Activated CD4-positive, alpha-beta T cell treated with anti-CD3 and anti-CD28 coated beads, Interleukin-2, amount 50 U/mL, for 24 hours (primary cell): Measurements from ENCODE around the gene CASP8AP2.
"Not testable (repeated sequence)": the region's sequence is repeated elsewhere in the genome, so short reads cannot be mapped to it uniquely, and the experiment has no call there.

Source experiments
- DNase-seq, 2 donors: peaks; one replicate each; pipeline ENCODE4 v3.0.0-alpha.2; 2020; ENCODE audit warnings: low read depth in 1 of 2, low spot score in 1 of 2

The CASP8AP2 gene

DNA sequence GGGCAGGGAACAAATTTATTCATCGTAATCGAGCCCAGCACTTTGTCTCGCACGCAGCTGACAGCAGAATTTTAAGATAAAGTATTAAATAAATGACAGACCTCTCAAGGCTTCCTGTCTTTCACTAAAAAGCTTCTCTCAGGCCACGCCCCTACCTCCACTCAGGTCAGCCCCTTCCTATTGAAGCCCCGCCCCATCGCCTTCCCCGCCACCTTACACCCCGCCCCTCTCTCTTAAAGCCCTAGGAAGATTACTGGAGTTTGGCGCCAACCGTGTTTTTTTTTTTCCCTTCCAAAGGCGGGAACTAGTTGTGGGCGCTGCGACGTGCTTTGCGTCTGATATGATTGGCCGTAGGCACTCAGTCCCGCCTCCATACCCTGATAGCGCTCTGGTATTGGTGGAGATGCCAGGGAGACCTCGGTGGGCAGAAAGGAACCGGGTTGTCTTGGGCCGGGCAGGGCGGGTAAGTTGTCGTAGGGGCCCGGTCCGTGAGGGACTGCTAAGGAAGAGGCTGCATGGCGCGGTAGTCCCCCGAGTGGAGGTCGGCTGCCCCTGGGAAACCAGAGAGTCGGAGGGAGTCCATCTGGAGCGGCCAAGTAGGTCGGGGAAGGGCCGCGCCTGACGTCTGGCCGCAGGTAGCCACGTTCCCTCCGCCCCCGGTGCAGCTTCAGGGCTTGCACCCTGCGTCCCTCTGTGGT lies at the start of gene CASP8AP2:
CASP8AP2 (plus strand) TSS at position 409 of the 698 bp plus-strand sequence.
- DNase-seq: peak; percentile 79 to 94

DNA sequence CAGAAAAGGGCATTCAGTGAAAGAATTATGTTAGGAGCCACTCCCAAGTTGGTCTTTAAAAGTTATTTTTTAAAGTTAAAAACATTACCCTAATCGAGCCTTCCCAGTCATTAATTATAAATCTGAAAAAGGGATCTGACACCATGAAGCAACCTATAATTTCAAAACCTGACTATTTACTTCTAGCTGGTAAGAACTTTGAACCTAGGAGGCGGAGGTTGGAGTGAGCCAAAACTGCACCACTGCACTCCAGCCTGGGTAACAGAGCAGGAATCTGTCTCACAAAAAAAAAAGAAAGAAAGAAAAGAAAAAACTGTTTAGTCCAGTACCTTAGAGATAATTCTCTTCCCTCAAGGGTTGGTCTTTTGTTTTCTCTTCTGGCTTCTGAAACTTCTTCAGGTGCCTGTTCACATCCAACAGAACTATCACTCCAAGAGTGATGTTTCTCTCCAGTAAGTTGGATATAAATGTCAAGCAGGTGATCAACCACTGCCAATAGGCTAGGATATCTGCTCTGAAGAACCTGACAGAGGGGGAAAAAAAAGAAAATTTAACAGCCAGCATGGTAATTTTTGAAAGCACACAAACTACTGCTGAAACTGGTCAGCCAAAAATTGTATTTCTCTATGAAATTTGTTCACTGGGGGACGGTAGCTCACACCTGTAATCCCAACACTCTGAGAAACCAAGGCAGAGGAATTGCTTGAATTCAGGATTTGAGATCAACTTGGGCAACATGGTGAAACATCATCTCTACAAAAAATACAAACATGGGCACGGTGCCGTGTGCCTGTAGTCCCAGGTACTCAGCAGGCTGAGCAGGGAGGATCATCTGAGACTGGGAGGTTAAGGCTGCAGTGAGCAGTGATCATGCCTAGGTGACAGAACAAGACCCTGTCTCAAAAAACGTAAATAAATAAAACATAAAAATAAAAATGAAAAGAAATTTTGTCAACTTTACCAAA lies 48.3 kb upstream of the CASP8AP2 start:
- no peak for DNase-seq

DNA sequence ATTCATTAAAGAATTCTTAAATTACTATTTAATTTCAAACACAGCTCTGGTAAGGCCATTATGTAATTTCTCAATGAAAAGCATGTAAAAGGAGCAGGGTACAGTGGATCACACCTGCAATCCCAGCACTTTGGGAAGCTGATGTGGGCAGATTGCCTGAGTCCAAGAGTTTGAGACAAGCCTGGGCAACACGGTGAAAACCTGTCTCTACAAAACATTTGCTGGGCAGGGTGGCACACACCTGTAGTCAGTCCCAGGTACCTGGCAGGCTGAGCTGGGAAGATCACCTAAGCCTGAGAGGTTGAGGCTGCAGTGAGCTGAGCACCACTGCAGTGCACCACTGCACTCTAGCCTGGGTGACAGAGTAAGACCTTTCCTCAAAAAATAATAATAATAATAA lies 47.5 kb upstream of the CASP8AP2 start:
- no peak for DNase-seq

DNA sequence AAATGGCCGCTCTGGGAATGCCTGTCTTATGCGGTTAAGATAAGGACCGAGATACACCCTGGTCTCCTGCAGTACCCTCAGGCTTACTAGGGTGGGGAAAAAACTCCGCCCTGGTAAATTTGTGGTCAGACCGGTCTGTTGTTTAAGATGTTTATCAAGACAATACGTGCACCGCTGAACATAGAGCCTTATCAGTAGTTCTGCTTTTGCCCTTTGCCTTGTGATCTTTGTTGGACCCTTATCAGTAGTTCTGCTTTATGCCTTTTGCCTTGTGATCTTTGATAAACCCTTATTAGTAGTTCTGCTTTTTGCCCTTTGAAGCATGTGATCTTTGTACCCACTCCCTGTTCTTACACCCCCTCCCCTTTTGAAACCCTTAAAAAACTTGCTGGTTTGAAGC lies 46.4 kb upstream of the CASP8AP2 start:
- DNase-seq: not testable (repeated sequence)

DNA sequence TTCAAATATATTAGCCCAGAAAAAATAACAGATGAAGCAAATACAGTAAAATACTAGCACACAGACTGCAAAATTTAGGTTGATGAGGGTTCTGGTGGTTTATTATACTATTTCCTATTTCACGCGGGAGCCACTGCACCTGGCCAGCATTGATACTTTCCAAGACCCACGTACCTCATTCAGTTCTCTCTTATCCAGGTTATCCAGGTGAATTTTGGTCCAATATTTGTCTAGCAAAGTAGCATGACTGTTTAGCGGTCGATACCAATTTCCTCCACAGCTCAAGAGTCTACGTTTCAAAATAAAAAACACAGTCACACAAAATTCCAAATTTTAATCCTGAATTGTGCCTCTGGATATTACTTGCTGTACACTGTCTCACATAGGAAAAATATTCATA lies 44.8 kb upstream of the CASP8AP2 start:
- DNase-seq: no peak

DNA sequence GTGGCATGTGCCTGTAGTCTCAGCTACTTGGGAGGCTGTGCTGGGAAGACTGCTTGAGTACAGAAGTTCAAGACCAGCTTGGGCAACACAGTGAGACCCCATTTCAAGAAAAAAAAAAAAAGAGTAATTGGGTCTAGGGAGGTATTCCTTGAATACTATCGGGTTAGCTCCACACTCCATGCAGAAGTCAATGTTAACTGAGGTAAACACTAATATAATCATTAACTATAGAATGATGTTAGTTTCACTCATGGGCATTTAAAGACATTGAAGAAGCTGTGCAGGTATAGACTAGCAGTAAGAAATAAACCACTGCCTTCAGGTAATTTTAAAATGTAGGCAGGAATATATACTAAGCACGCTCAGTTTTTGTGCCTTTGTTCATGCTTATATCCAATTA lies 42.7 kb upstream of the CASP8AP2 start:
- no peak for DNase-seq

DNA sequence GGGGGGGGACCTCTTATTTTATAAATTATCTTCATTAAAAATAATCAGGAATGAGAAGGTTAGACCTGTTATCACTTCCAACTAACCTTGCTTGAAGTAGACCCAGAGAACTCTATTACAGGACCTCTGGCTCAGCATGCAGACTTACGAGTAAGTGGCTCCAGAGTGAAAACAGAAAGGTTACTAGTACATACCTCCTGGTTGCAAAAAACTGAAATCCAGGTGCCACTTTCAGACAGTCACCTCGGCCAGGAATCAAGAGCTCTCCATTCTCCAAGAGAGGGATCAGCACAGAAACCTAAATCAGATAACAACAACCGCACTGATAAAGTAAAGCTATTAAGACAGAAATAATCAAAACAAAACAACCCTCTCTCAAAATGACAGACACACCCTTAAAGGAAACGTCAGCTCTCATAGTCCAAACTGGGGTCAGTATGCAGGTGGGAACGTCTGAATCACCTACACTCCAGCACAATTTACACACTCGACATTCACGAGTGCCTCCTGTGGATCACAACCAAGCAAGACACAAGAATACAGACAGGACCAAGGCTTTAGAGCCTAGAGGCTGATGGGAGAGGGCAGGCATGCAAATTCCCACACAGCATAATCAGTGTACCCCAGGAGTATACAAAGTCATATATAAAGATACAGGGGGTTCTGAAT lies 41.9 kb upstream of the CASP8AP2 start:
- DNase-seq: no peak

DNA sequence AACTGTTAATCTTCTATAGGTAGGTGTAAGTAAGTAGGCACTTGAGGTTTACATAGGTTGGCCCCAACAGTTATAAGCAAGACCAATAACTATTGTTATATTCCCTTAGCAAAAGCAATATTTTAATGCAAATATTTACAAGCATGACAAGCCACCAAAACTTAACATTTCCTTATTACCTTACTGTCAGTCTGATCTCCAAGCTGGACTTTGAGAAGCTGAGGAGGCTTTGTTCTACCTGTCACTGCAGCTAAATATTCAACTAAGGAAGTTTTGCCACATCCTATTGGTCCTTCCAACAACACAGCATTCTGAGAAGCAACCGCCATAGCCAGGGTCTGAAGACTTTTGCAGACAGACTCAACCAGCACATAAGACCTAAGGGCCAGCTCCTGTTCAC lies 39.7 kb upstream of the CASP8AP2 start:
- DNase-seq: no peak

DNA sequence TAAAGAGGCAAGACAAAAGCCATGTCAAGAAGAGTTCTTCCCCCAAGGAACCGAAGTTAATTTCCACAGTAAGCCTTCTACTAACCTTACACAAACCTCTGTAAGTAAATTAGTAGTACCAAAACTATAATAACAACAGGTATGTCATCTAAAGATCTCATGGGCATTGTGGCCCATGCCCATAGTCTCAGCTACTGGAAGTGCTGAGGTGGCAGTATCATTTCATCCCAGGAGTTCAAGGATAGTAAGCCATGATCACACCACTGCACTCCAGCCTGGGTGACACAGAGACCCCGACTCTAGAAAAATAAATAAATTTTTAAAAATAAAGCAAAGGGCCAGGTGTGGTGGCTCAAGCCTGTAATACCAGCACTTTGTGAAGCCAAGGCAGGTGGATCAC lies 39.3 kb upstream of the CASP8AP2 start:
- DNase-seq: no peak

DNA sequence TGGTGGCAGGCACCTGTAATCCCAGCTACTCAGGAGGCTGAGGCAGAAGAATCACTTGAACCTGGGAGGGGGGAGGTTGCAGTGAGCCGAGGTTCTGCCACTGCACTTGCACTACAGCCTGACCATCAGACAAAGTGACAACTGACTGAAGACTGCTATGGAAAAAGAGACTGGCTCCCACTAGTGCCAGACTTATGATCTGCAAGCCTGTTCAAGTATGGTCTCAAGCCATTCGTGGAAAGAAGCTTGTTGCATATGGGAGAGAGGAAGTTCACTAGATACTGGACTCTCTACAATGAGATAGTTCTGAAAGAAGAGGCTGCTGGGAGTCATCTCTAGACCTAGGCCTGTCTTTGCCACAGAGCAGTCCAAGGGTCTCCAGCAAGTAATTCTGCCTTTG lies 36.8 kb upstream of the CASP8AP2 start:
- DNase-seq: no peak

DNA sequence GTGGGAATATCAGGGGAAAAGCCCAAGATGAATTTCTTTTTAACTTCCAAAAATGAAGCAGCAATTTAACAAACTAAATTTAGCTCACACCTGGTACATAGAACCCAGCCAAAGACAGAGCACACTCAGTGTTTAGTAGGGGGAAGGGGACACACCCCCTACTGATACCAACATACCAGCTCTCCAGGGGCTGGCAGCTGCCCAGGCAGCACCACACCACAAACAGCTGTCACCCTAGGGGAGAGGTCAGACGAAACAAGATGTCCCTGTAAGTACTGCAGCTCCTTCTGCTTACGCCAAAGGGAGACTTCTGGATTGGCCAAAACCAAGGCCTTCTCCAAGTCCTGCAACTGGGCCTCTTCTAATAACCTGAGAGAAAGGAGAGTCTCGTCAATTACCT lies 36.1 kb upstream of the CASP8AP2 start:
- no peak for DNase-seq

DNA sequence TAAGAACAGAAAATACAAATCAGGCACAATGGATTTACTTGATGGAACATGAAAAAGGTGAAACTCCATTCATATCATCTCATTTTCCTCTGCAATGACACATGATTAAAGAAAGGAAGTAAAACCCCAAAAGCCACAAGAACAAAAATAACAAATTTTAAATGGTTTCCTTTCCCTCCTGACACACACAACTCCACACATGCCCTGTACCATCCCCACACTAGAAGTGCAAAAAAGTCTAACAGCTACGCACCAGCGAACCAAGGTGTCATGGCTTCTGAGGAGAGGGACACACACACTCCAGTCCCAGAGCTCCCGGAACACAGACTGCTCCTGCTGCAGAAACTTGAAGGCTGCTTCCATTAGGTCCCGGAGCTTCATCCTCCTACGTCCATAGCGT lies 35.4 kb upstream of the CASP8AP2 start:
- peak in 1 of 2 donors; percentile 20 for DNase-seq

DNA sequence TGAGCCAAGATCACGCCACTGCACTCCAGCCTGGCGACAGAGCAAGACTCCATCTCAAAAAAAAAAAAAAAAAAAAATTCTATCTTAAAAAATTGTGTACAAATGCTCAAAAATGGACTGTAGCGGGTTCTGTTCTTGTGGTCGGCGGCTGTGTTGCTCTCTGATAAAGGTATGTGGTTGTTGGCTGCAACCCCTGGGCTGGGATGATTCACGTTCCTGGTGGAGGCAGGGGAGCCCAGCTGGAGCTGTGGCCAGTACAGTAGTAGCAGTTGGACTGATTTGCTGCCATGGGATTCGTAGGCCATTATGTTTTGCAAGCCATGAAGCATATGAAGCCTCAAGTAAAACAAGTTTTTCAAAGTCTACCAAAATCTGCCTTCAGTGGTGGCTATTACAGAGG lies 32.4 kb upstream of the CASP8AP2 start:
- no peak for DNase-seq

DNA sequence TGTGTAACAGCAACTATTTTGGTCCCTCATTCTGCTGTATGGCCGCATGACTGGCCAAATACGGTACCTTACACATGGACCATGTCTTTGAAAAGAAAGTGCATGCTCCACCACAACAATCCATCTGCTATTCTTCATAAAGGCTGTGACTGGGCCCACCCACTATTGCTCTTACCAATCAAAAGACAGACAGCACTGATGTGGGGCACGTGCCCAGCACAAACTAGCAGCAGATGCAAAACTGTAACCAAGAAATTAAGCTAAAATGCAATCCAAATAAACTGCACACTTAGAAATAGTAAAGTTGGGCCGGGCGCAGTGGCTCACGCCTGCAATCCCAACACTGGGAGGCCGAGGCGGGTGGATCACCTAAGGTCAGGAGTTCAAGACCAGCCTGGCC lies 30.6 kb upstream of the CASP8AP2 start:
- DNase-seq: no peak

DNA sequence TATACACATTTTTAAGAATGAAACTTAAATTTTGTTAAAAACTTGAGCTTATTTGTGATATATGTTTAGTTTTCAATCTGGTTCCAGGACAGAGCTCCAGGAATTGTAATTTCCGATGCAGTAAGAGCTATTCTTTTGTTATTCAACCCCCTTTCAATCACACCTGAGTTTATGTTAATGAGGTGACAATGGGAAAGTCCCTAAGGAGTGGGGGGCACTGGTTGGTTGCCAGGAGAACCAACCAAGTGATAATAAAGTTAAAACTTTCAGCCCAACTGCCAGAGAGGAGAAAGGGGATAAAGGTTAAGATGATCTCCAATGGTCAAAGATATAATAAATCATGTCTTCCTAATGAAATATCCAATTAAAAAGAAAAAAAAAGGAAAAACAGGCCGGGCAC lies 29.9 kb upstream of the CASP8AP2 start:
- no peak for DNase-seq

DNA sequence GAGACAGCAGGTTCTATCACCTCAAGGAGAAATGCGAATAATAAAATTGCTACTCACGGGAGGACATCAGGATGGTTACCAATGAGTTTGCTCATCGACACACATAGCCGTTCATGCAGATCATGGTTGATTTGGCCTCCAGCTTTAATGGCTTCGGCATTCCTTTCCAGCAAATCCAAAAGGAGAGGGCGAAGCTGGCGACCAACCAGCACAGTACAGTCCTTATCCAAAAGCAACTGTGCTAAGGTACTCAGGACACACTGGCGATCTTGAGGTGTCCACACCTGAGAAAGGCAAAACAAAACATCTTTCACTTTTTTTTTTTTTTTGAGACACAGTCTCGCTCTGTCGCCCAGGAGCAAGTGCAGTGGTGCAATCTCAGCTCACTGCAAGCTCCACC lies 26.4 kb upstream of the CASP8AP2 start:
- no peak for DNase-seq

DNA sequence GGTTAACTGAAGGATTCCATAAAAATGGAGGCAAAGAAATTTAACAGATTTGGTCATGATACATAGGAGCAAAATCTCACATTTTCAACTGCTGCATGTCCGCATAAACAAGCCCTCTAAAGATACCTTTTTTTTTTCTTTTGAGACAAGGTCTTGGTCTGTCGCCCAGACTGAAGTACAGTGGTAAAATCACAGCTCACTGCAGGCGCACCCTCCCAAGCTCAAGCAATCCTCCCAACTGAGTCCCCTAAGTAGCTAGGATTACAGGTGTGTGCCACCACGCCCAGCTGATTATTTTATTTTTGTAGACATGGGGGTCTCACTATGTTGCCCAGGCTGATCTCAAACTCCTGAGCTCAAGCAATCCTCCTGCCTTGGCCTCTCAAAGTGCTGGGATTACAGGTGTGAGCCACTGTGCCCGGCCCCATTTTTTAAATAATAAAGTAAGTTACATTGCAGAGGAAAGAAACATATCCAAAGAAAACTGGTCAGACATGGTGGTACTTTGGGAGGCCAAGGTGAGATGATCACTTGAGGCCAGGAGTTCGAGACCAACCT lies 23.8 kb upstream of the CASP8AP2 start:
- no peak for DNase-seq

DNA sequence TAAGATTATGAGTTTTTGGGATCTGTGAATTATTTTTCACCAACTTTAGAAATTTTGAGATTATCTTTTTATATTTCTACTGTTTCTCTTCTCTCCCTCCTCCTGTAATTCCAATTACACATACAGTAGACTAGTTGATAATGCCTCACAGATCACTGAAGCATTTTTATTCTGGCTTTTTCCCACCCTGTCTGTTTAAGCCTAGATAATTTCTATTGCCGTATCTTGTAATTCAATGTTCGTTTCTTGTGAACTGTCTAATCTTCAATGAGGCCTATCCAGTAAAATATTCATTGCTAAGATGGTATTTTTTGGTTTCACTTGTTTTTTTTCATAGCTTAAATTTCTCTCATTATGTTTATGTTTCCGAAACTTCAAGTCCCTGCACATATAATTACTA lies 22.1 kb upstream of the CASP8AP2 start:
- no peak for DNase-seq

DNA sequence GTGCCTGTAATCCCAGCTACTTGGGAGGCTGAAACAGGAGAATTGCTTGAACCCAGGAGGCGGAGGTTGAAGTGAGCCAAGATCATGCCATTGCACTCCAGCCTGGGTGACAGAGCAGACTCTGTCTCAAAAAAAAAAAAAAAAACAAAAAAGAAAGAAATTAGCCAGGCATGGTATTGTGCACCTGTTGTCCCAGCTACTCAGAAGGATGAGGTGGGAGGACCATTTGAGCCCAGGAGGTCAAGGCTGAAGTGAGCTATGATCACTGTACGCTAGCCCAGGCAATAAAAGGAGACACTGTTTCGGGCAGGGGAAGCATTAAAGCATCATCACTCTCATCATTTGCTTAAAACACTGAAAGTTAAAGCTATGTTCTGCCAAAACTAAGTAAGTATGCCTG lies 16.3 kb upstream of the CASP8AP2 start:
- DNase-seq: not testable (repeated sequence)

DNA sequence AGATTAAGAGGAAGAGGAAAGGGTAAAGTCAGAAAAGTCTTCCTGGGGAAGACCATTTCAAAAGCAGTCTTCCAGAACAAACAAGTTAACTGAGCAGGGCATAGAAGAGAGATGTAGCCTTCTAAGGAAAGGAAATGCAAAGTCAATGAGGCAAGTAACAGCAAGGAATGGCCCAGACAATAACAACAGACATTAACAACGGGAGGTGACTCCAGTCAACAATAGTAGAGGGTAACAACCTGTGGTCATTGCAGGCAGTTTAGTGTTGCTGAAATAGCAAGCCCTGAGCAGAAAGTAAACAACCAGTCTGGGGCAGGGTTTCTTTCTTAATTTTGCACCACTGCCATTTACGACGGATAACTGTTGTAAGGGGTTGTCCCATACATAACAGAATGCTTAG lies 12.2 kb upstream of the CASP8AP2 start:
- no peak for DNase-seq

DNA sequence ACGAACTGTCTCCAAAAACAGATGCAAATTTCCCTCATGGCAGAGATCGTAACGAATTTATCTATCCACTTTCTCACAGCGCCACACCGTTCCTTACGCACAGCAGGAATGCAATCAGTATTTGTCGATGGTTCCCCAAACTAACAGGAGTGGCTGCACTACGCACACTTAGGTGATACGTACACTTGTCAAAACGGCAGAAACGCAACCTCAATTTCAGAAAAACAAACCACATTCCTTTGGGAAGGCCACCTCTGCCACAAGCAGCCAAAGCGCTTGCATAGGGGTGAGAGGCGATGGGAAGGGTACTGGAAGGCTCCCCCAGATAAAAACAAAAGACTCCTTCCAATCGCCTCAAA lies 10.7 kb upstream of the CASP8AP2 start:
- DNase-seq: no peak
